Measurements from ENCODE around the gene TXNL4A. TPM values are rescaled to one million over a fixed set of nuclear protein-coding genes. Genes with fewer than 3 reads are reported as not detected.

The TXNL4A gene
- total and polyA plus RNA-seq, 2 donors (not counting 1 experiment from before 2014, with no cell fraction given): 38.9 to 67.8 TPM

DNA sequence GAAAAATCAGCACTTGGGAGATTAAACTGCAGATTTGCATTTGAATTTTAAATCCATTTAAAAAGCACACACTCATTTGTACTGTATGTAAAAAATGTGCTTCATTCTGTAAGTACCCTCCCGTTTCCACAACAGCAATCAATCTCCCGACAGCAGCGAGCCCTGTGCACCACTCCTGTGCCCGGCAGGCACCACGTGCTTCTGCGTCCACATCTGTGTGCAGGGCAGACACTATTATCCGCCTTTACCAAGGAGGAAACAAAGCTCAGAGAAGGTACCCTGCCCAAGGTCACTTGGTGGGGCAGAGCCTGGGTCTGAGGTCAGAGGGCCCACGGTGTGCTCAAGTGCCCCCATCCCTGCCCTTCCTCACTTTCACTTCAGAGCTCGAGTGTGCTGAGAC is 16.4 kb downstream of the TXNL4A start:
- CTCF ChIA-PET: no interaction called here
- intact Hi-C loops (cut with micrococcal nuclease): no loop called here
- Histone ChIP-seq H3K27me3 (replicated peaks in 1 of 4; ENCODE audit: control extremely low read depth in 1 of 4, control insufficient read depth in 3 of 4, insufficient read depth in 4 of 4, low read length in 3 of 4) (no peaks in the 10 kb centered on the region), H3K36me3 (replicated peaks in 1 of 2; ENCODE audit: control extremely low read depth in 1 of 2, control insufficient read depth in 1 of 2, extremely low read depth in 1 of 2, insufficient read depth in 2 of 2, low read length in 1 of 2) (peaks cover 0 to 41% of the 10 kb centered on the region in 2 experiments), H3K4me1 (ENCODE audit: control insufficient read depth in 2 of 2, insufficient read depth in 2 of 2, low read length in 2 of 2) (no peaks in the 10 kb centered on the region), H2AFZ (ENCODE audit: insufficient read depth, low read depth, low read length, poor library complexity, severe bottlenecking) (no peak overlapping the region), H3K4me3 (ENCODE audit: control extremely low read depth in 1 of 5, extremely low read depth in 1 of 5, insufficient read depth in 1 of 5, low read depth in 2 of 5, low read length in 4 of 5) (no peak overlapping the region), H3K79me2 (ENCODE audit: control insufficient read depth, insufficient read depth, low read length) (peaks cover 24% of the 10 kb centered on the region), H3K4me2 (replicated peaks; ENCODE audit: low read depth, low read length, poor library complexity, severe bottlenecking) (no peak overlapping the region), H3K9ac (ENCODE audit: low read length) (no peak overlapping the region), H3K9me3 (ENCODE audit: control extremely low read depth in 1 of 3, control insufficient read depth in 2 of 3, insufficient read depth in 1 of 3, low read length in 2 of 3) (no peaks in the 10 kb centered on the region), H4K20me1 (ENCODE audit: control insufficient read depth, insufficient read depth, low read length, poor library complexity, severe bottlenecking) (peaks cover 55% of the 10 kb centered on the region), H3K27ac (ENCODE audit: low read length in 2 of 2) (no peak overlapping the region)
- no peak overlapping the region for H3K4me3 Mint-ChIP-seq
- H3K27me3 Mint-ChIP-seq: no peaks in the 10 kb centered on the region
- DNase-seq: no peak
- H3K27ac Mint-ChIP-seq: no peak overlapping the region
- POLR2A ChIA-PET: no interaction called here
- no peak for ATAC-seq (ENCODE audit: low read depth)
- H3K4me1 Mint-ChIP-seq: peaks cover 6% of the 10 kb centered on the region
- 89% methylated on average over 7 of the region's 9 CpGs for WGBS (ENCODE audit: insufficient coverage)
- H3K9me3 Mint-ChIP-seq (ENCODE audit: insufficient read depth): no peaks in the 10 kb centered on the region
- TF ChIP-seq, protein P1, sequence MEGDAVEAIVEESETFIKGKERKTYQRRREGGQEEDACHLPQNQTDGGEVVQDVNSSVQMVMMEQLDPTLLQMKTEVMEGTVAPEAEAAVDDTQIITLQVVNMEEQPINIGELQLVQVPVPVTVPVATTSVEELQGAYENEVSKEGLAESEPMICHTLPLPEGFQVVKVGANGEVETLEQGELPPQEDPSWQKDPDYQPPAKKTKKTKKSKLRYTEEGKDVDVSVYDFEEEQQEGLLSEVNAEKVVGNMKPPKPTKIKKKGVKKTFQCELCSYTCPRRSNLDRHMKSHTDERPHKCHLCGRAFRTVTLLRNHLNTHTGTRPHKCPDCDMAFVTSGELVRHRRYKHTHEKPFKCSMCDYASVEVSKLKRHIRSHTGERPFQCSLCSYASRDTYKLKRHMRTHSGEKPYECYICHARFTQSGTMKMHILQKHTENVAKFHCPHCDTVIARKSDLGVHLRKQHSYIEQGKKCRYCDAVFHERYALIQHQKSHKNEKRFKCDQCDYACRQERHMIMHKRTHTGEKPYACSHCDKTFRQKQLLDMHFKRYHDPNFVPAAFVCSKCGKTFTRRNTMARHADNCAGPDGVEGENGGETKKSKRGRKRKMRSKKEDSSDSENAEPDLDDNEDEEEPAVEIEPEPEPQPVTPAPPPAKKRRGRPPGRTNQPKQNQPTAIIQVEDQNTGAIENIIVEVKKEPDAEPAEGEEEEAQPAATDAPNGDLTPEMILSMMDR (IDR thresholded peaks at IDR 0.05): no peak

DNA sequence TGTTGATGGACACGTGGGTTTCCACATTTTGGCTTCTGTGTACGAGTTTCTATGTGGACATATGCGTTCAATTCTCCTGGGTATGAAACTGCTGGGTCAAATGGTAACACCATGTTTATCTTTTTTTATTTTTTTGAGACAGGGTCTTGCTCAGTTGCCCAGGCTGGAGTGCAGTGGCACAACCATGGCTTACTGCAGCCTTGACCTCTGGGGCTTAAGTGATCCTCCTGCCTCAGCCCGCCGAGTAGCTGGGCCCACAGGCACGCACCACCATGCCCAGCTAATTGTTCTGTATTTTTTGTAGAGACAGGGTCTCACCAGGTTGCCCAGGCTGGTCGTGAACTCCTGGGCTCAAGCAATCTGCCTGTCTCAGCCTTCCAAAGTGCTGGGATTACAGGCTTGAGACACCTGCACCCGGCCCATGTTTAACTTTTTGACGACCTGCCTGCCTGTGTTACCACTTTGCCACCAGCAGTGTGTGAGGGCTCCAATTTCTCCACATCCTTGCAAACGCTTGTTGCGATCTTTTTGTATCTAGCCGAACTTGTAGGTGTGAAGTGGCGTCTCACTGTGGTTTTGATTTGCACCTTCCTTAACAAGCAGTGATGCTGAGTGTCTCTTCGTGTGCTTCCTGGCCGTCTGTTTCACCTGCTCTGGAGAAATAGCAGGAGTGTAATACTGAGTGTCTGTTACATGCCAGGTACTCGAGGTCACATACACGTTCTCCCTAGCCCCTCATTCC is 17.0 kb downstream of the TXNL4A start:
- H3K27me3 Mint-ChIP-seq: no peaks in the 10 kb centered on the region
- no peak for TF ChIP-seq EZH2 (IDR thresholded peaks at IDR 0.05; ENCODE audit: borderline replicate concordance, insufficient read depth, low read depth, low read length, poor library complexity, severe bottlenecking)
- TF ChIP-seq, protein P1 (IDR thresholded peaks at IDR 0.05): no peak
- H4K20me1 ChIP-seq (ENCODE audit: control insufficient read depth, insufficient read depth, low read length, poor library complexity, severe bottlenecking): peaks cover 50% of the 10 kb centered on the region
- DNase-seq: no peak
- H3K4me1 ChIP-seq (ENCODE audit: control insufficient read depth in 2 of 2, insufficient read depth in 2 of 2, low read length in 2 of 2): no peaks in the 10 kb centered on the region
- no peak overlapping the region for H3K27ac Mint-ChIP-seq
- no peak overlapping the region for H3K4me3 ChIP-seq (ENCODE audit: control extremely low read depth in 1 of 5, extremely low read depth in 1 of 5, insufficient read depth in 1 of 5, low read depth in 2 of 5, low read length in 4 of 5)
- peaks cover 6% of the 10 kb centered on the region for H3K4me1 Mint-ChIP-seq
- no peak overlapping the region for H3K4me3 Mint-ChIP-seq
- no peak overlapping the region for H3K9ac ChIP-seq (ENCODE audit: low read length)
- H3K9me3 Mint-ChIP-seq (ENCODE audit: insufficient read depth): no peaks in the 10 kb centered on the region
- intact Hi-C loops (cut with micrococcal nuclease): no loop called here
- no peaks in the 10 kb centered on the region for H3K27me3 ChIP-seq (replicated peaks in 1 of 4; ENCODE audit: control extremely low read depth in 1 of 4, control insufficient read depth in 3 of 4, insufficient read depth in 4 of 4, low read length in 3 of 4)
- H3K27ac ChIP-seq (ENCODE audit: low read length in 2 of 2): no peak overlapping the region
- peaks cover 23% of the 10 kb centered on the region for H3K79me2 ChIP-seq (ENCODE audit: control insufficient read depth, insufficient read depth, low read length)
- H3K4me2 ChIP-seq (replicated peaks; ENCODE audit: low read depth, low read length, poor library complexity, severe bottlenecking): no peak overlapping the region
- 96% methylated on average over 13 of the region's 17 CpGs for WGBS (ENCODE audit: insufficient coverage)
- CTCF ChIA-PET: no interaction called here
- peaks cover 0 to 38% of the 10 kb centered on the region in 2 experiments for H3K36me3 ChIP-seq (replicated peaks in 1 of 2; ENCODE audit: control extremely low read depth in 1 of 2, control insufficient read depth in 1 of 2, extremely low read depth in 1 of 2, insufficient read depth in 2 of 2, low read length in 1 of 2)
- no peaks in the 10 kb centered on the region for H3K9me3 ChIP-seq (ENCODE audit: control extremely low read depth in 1 of 3, control insufficient read depth in 2 of 3, insufficient read depth in 1 of 3, low read length in 2 of 3)
- POLR2A ChIA-PET: no interaction called here
- no peak for ATAC-seq (ENCODE audit: low read depth)
- no peak overlapping the region for H2AFZ ChIP-seq (ENCODE audit: insufficient read depth, low read depth, low read length, poor library complexity, severe bottlenecking)

Measured in B cell (primary cell).